Measurements from ENCODE around the gene FRMD4B. TPM values are rescaled to one million over a fixed set of nuclear protein-coding genes. Genes with fewer than 3 reads are reported as not detected.
"Not testable (repeated sequence)": the region's sequence is repeated elsewhere in the genome, so short reads cannot be mapped to it uniquely, and the experiment has no call there.

FRMD4B gene
- total and polyA plus RNA-seq, 5 donors: 8.8 to 42.1 (median 29.4) TPM

- DNase-seq: no peak
- peaks cover 2% of the 10 kb centered on the region for H3K4me1 ChIP-seq (ENCODE audit: control insufficient read depth, insufficient read depth, low read length)
- WGBS: 62% methylated on average over 8 of the region's 8 CpGs
- no peak for ATAC-seq
- H3K4me3 ChIP-seq (ENCODE audit: low read length): no peak overlapping the region
- no peak overlapping the region for H3K27ac ChIP-seq (ENCODE audit: low read length)
- H3K9me3 ChIP-seq (ENCODE audit: control insufficient read depth, low read length): no peaks in the 10 kb centered on the region
- intact Hi-C loops (cut with DNase I): no loop called here
- H3K27me3 ChIP-seq (ENCODE audit: control insufficient read depth, insufficient read depth): no peaks in the 10 kb centered on the region
These were observed 137.5 kb downstream of the FRMD4B start for GRCh38 chr3:69248436-69248835.

- Histone ChIP-seq H3K4me1 (ENCODE audit: control insufficient read depth, insufficient read depth, low read length) (peaks cover 3% of the 10 kb centered on the region), H3K27me3 (ENCODE audit: control insufficient read depth, insufficient read depth) (no peaks in the 10 kb centered on the region), H3K4me3 (ENCODE audit: low read length) (no peak overlapping the region), H3K27ac (ENCODE audit: low read length) (no peak overlapping the region), H3K9me3 (ENCODE audit: control insufficient read depth, low read length) (no peaks in the 10 kb centered on the region)
- intact Hi-C loops (cut with DNase I): no loop called here
- ATAC-seq: no peak
- 96% methylated on average over 7 of the region's 7 CpGs for WGBS
- no peak for DNase-seq
These were observed 139.3 kb downstream of the FRMD4B start for GRCh38 chr3:69246612-69247011.

DNA sequence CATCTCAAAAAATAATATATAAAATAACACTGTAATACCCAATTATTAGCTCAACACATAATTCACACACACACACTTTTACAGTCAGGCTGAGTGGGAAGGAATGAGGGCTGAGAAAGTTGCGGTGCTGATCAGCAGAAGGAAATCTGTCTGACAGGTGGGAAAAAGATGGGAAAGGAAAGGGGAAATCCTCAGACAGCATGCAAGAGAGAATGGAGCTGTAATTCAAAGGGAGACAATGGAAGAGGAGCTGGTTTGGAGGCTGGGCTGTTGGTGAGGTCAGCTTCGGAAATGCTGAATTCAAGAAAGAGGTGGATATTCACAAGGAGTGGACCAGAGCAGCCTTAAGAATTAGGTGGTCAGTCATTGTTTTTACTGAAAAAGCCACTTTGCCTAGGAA is 141.8 kb downstream of the FRMD4B start:
- no peak for DNase-seq
- intact Hi-C loops (cut with DNase I): no loop called here
- Histone ChIP-seq H3K4me3 (ENCODE audit: low read length) (no peak overlapping the region), H3K4me1 (ENCODE audit: control insufficient read depth, insufficient read depth, low read length) (peaks cover 1% of the 10 kb centered on the region), H3K27me3 (ENCODE audit: control insufficient read depth, insufficient read depth) (no peaks in the 10 kb centered on the region), H3K27ac (ENCODE audit: low read length) (no peak overlapping the region), H3K9me3 (ENCODE audit: control insufficient read depth, low read length) (no peaks in the 10 kb centered on the region)
- no peak for ATAC-seq
- 92% methylated on average over 2 of the region's 2 CpGs for WGBS

DNA sequence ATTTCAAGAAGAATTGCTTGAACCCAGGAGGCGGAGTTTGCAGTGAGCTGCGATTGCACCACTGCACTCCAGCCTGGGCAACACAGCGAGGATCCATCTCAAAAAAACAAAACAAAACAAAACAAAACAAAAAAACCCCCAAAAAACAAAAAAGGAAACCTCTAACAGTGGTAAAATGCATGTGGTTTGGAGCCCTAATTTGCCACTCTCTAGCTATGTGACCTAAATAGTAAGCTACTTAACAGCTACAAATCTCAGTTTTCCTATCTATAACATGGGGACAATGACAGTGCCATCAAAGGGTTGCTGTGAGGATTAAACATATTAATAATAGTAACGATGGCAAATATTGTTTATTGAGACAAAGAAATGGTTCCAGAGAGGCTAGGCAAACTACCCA is 144.1 kb downstream of the FRMD4B start:
- H3K27ac ChIP-seq (ENCODE audit: low read length): no peak overlapping the region
- WGBS: 95% methylated on average over 4 of the region's 4 CpGs
- ATAC-seq: no peak

DNA sequence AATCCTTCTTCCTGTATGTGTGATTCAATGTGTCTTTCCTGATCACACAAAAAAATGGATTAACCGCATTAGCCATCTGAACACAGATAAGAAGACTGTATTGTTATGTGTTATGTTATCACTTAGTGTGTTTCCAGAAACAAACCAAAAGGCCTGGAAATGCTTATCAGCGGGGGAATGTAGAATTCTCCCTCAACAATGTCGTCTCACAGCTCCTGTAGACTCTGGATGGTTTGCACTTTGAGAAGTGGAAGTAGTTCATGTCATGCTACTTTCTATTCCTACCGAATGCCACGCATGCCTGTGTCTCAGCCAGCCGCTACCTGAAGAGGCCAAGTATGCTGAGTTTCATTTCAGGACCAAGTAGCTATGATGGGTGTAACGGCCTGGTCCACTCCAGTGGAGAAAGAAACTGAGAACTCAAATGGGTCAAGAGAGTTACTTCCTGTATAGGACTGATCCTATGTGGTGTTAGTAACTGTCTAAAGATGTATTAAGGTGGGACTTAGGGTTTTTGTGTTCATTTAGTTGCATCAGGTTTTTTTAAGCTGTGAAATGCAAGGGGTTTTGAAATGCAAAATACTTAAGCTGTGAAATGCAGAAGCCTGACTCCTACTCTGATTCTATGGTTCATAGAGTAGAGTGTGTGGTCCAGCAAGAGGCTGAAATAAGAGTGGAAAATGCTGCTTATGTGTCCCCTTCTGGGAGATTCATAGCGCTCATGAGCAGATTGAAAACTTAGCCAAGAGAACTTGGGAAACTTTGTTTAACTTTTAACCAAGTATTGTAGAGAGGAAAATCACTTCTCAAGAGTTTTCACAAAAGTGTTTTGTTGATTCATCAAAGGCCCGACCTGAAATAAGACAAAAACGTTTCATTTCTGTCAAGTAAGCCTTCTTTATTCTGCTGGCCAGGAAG is 145.0 kb downstream of the FRMD4B start:
- Histone ChIP-seq H3K4me3 (ENCODE audit: low read length) (no peak overlapping the region), H3K4me1 (ENCODE audit: control insufficient read depth, insufficient read depth, low read length) (peaks cover 3% of the 10 kb centered on the region), H3K27ac (ENCODE audit: low read length) (no peak overlapping the region), H3K9me3 (ENCODE audit: control insufficient read depth, low read length) (no peaks in the 10 kb centered on the region), H3K27me3 (ENCODE audit: control insufficient read depth, insufficient read depth) (no peaks in the 10 kb centered on the region)
- ATAC-seq: no peak
- intact Hi-C loops (cut with DNase I): no loop called here
- no peak for DNase-seq
- 58% methylated on average over 10 of the region's 10 CpGs for WGBS

More for the DNA sequence above, 144.1 kb downstream of the FRMD4B start:
- DNase-seq: no peak
- Histone ChIP-seq H3K4me3 (ENCODE audit: low read length) (no peak overlapping the region), H3K9me3 (ENCODE audit: control insufficient read depth, low read length) (no peaks in the 10 kb centered on the region), H3K4me1 (ENCODE audit: control insufficient read depth, insufficient read depth, low read length) (peaks cover 3% of the 10 kb centered on the region), H3K27me3 (ENCODE audit: control insufficient read depth, insufficient read depth) (no peaks in the 10 kb centered on the region)
- intact Hi-C loops (cut with DNase I): no loop called here

- Histone ChIP-seq H3K4me3 (ENCODE audit: low read length) (no peak overlapping the region), H3K4me1 (ENCODE audit: control insufficient read depth, insufficient read depth, low read length) (peaks cover 3% of the 10 kb centered on the region), H3K9me3 (ENCODE audit: control insufficient read depth, low read length) (no peaks in the 10 kb centered on the region), H3K27me3 (ENCODE audit: control insufficient read depth, insufficient read depth) (no peaks in the 10 kb centered on the region), H3K27ac (ENCODE audit: low read length) (no peak overlapping the region)
- 43% methylated on average over 1 of the region's 1 CpG for WGBS
- ATAC-seq (no peak), DNase-seq (no peak)
- intact Hi-C loops (cut with DNase I): loop anchor here in 1 of 4 donors (10.0 kb wide), 1 partner anchor 54 kb away; no protein-coding TSS in a partner anchor
These were observed 146.8 kb downstream of the FRMD4B start for GRCh38 chr3:69239063-69239462.

- Histone ChIP-seq H3K4me1 (ENCODE audit: control insufficient read depth, insufficient read depth, low read length) (peaks cover 2% of the 10 kb centered on the region), H3K27me3 (ENCODE audit: control insufficient read depth, insufficient read depth) (no peaks in the 10 kb centered on the region)
- DNase-seq: peak in 2 of 3 donors; percentile 68 to 76
These were observed 148.8 kb downstream of the FRMD4B start for GRCh38 chr3:69236812-69237707.

GRCh38 chr3:69235882-69236281 is 150.0 kb downstream of the FRMD4B start:
- no peak overlapping the region for H3K4me3 ChIP-seq (ENCODE audit: low read length)
- no peak overlapping the region for H3K27ac ChIP-seq (ENCODE audit: low read length)
- ATAC-seq (no peak), DNase-seq (no peak)
- no peaks in the 10 kb centered on the region for H3K27me3 ChIP-seq (ENCODE audit: control insufficient read depth, insufficient read depth)
- no peaks in the 10 kb centered on the region for H3K9me3 ChIP-seq (ENCODE audit: control insufficient read depth, low read length)
- WGBS: 88% methylated on average over 3 of the region's 3 CpGs
- intact Hi-C loops (cut with DNase I): loop anchor here in 1 of 4 donors (10.0 kb wide), 1 partner anchor 51 kb away; no protein-coding TSS in a partner anchor
- peaks cover 2% of the 10 kb centered on the region for H3K4me1 ChIP-seq (ENCODE audit: control insufficient read depth, insufficient read depth, low read length)

More at GRCh38 chr3:69236812-69237707, 148.8 kb downstream of the FRMD4B start:
- intact Hi-C loops (cut with DNase I): loop anchor here in 1 of 4 donors (10.0 kb wide), 1 partner anchor 52 kb away; no protein-coding TSS in a partner anchor
- Histone ChIP-seq H3K27ac (ENCODE audit: low read length) (no peak overlapping the region), H3K9me3 (ENCODE audit: control insufficient read depth, low read length) (no peaks in the 10 kb centered on the region), H3K4me3 (ENCODE audit: low read length) (peak overlapping the region; percentile 7)
- WGBS: 58% methylated on average over 8 of the region's 8 CpGs
- peak; percentile 89 to 90 for ATAC-seq

DNA sequence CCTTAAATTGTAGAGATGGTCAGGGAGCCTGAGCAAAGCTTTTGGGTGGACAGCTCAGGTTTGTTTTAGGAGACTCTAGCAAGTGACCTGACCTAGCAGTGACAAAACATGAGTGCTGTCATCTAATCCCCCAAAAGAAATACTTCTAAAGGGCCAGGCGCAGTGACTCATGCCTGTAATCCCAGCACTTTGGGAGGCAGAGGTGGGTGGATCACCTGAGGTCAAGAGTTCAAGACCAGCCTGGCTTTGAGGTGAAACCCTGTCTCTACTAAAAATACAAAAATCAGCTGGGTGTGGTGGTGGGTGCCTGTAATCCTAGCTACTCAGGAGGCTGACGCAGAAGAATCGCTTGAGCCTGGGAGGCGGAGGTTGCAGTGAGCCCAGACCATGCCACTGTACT is 150.7 kb downstream of the FRMD4B start:
- not testable (repeated sequence) for H3K27ac ChIP-seq (ENCODE audit: low read length)
- intact Hi-C loops (cut with DNase I): loop anchor here in 1 of 4 donors (10.0 kb wide), 1 partner anchor 50 kb away; no protein-coding TSS in a partner anchor

DNA sequence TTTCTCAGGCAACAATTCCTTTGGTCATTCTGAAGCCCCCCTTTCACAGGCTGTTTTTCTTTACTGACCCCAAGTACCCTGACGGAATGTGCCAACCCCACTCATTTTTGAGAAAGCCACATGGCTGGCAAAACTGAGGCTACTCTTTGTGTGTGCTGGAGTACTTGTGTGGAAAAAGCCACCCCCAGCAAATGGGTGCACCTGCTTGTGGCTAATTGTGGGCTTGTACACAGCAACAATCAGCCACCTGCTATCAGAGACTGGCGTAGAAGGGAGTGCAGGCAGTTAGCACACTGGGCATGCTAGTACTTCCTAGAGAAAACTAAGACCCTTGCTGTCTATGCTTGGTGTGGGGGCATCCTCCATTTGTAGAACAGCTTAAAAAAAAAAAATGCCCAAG is 153.4 kb downstream of the FRMD4B start:
- H3K9me3 ChIP-seq (ENCODE audit: control insufficient read depth, low read length): no peaks in the 10 kb centered on the region
- H3K4me3 ChIP-seq (ENCODE audit: low read length): no peak overlapping the region
- no peaks in the 10 kb centered on the region for H3K27me3 ChIP-seq (ENCODE audit: control insufficient read depth, insufficient read depth)
- no peak for ATAC-seq
- intact Hi-C loops (cut with DNase I): loop anchor here in 1 of 4 donors (10.0 kb wide), 1 partner anchor 48 kb away; no protein-coding TSS in a partner anchor
- peaks cover 2% of the 10 kb centered on the region for H3K4me1 ChIP-seq (ENCODE audit: control insufficient read depth, insufficient read depth, low read length)
- 99% methylated on average over 2 of the region's 2 CpGs for WGBS
- H3K27ac ChIP-seq (ENCODE audit: low read length): no peak overlapping the region
- DNase-seq: no peak

More for the DNA sequence above, 150.7 kb downstream of the FRMD4B start:
- ATAC-seq; DNase-seq; H3K4me1 ChIP-seq (ENCODE audit: control insufficient read depth, insufficient read depth, low read length); H3K27me3 ChIP-seq (ENCODE audit: control insufficient read depth, insufficient read depth); H3K9me3 ChIP-seq (ENCODE audit: control insufficient read depth, low read length); H3K4me3 ChIP-seq (ENCODE audit: low read length): not testable (repeated sequence)
- 97% methylated on average over 4 of the region's 4 CpGs for WGBS
